GM12891 (cell line): Measurements from ENCODE around the gene CTNNA3.

ENCODE experiments used
- POLR2A ChIP-seq: IDR thresholded peaks from 2 replicates; pipeline ENCODE4 v1.6.1; 2011; ENCODE audit warnings: low read depth, low read length, control low read depth
- SPI1 ChIP-seq: IDR thresholded peaks from 2 replicates; pipeline ENCODE4 v1.6.1; 2011; ENCODE audit warnings: low read depth, low read length, control low read depth

DNA sequence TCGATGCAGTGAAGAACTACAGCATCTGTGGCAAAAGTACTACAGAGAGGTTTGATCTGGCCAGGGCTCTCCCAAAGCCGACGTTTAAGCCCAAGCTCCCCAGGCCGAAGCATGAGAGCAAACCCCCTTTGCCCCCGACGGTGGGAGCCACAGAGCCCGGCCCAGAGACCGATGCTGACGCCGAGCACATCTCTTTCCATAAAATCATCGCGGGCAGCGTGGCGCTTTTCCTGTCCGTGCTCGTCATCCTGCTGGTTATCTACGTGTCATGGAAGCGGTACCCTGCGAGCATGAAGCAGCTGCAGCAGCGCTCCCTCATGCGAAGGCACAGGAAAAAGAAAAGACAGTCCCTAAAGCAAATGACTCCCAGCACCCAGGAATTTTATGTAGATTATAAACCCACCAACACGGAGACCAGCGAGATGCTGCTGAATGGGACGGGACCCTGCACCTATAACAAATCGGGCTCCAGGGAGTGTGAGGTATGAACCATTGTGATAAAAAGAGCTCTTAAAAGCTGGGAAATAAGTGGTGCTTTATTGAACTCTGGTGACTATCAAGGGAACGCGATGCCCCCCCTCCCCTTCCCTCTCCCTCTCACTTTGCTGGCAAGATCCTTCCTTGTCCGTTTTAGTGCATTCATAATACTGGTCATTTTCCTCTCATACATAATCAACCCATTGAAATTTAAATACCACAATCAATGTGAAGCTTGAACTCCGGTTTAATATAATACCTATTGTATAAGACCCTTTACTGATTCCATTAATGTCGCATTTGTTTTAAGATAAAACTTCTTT is 767.8 kb downstream of the CTNNA3 start:
- TF ChIP-seq POLR2A (no peak), SPI1 (no peak)
